ENCODE measurements around the gene PSMD6.

DNA sequence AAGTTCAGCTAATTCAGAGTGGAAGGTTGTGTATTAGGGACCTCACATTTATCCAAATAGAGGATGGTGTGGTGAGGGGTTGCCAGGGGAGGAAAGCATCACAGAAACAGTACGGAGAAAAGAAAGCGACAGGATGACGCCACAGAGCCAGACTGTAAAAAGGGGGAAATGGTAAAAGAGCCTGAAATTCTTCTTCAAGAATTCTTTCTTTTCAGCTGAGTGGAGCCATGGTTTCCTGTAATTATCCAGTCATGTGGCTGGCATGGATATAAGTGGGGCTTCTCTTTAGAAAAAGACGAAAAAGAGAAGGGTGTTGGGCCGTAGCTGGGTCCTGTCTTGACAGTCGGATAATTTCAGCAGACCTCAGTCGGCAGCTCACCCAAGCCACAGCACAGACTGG lies 24.5 kb upstream of the PSMD6 start:
- TF ChIP-seq, protein P1, sequence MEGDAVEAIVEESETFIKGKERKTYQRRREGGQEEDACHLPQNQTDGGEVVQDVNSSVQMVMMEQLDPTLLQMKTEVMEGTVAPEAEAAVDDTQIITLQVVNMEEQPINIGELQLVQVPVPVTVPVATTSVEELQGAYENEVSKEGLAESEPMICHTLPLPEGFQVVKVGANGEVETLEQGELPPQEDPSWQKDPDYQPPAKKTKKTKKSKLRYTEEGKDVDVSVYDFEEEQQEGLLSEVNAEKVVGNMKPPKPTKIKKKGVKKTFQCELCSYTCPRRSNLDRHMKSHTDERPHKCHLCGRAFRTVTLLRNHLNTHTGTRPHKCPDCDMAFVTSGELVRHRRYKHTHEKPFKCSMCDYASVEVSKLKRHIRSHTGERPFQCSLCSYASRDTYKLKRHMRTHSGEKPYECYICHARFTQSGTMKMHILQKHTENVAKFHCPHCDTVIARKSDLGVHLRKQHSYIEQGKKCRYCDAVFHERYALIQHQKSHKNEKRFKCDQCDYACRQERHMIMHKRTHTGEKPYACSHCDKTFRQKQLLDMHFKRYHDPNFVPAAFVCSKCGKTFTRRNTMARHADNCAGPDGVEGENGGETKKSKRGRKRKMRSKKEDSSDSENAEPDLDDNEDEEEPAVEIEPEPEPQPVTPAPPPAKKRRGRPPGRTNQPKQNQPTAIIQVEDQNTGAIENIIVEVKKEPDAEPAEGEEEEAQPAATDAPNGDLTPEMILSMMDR (IDR thresholded peaks at IDR 0.05; ENCODE audit: low read depth, low read length) = no peak
- no peak for TF ChIP-seq EZH2phosphoT487 (IDR thresholded peaks at IDR 0.05; ENCODE audit: low read depth)

Data from OCI-LY3 (cell line).